OCI-M1 (cell line): ENCODE data around the gene HS6ST3.

Source experiments
- DNase-seq: peaks from one replicate; lab custom pipeline; 2025; lab: John Stamatoyannopoulos, UW

HS6ST3 gene

DNA sequence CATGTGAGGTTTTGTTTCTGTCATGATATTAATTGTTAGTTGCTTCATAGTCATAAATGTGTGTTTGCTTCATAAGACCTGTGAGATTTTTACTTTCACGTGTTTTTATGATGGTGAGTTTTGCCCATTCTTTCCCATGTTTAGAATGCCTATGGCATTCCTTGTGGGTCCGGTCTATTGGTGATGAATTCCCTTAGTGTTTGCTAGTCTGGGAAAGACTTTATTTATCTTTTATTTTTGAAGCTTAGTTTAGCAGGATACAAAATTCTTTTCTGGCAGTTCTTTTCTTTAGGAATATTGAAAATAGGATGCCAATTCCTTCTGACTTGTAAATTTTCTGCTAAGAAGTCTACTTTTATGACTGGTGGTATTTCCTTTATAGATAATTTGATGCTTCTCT is 571.7 kb downstream of the HS6ST3 start:
- no peak for DNase-seq

DNA sequence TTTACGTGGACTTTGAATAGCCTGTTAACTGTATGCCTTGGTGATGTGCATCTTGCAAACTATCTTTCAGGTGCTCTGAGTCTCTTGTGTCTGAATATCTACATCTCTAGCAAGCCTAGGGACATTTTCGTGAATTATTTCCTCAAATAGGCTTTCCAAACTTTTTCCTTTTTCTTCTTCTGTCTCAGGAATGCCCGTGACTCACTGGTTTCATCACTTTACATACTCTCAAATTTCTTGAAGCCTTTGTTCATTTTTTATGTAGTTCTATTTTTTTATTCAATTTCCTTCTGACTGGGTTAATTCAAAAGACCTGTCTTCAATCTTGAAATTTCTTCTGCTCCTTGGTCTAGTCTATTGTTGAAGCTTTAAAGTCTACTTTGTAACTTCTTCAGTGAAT is 572.1 kb downstream of the HS6ST3 start:
- no peak for DNase-seq

- DNase-seq, result no peak
These were observed 577.5 kb downstream of the HS6ST3 start for GRCh38 chr13:96667294-96668018.

GRCh38 chr13:96671073-96671472 is 581.2 kb downstream of the HS6ST3 start:
- no peak for DNase-seq

- DNase-seq, result no peak
These were observed 582.1 kb downstream of the HS6ST3 start for GRCh38 chr13:96672016-96672415.

GRCh38 chr13:96673825-96674224 is 583.9 kb downstream of the HS6ST3 start:
- no peak for DNase-seq

DNA sequence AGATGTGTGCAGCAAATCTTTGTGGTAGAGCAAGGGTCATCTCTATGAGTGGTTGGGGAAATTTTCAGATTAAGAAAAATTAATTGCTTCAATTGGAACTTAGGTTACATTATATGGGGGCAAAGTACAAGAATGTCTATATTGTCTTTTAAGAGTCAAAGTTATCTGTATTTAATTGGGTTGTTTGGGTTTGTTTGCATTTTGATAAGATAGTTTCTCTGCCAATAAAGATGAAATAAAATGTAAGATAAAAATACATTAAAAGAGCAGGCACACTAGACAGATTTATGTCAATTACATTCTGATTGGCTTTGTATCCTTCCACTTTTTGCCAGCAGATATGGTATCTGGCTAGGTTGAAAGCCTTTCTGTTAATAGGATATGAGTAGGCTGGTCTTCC is 587.1 kb downstream of the HS6ST3 start:
- no peak for DNase-seq

DNA sequence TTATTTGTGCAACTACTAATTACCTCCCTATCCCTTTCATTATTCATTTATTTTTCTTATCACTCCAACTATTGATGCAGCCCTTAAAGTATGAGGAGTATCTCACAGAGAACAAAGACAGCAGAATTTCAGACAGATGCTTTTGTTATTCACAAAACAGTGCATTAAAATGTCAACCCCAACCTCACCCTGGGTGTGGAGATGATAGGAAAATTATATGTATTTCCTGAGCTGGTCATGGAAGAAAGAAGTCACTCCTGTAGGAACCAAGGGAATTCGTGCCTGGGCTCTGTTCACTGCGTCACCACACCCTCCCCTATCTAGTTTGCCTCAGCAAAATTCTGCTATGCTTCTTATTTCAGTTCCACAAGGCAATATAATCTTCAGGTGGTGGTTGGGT is 588.9 kb downstream of the HS6ST3 start:
- no peak for DNase-seq

- DNase-seq, result no peak
These were observed 591.0 kb downstream of the HS6ST3 start for GRCh38 chr13:96680898-96681297.

GRCh38 chr13:96681766-96682165 is 591.9 kb downstream of the HS6ST3 start:
- DNase-seq, result no peak

GRCh38 chr13:96684469-96684868 is 594.6 kb downstream of the HS6ST3 start:
- no peak for DNase-seq

DNA sequence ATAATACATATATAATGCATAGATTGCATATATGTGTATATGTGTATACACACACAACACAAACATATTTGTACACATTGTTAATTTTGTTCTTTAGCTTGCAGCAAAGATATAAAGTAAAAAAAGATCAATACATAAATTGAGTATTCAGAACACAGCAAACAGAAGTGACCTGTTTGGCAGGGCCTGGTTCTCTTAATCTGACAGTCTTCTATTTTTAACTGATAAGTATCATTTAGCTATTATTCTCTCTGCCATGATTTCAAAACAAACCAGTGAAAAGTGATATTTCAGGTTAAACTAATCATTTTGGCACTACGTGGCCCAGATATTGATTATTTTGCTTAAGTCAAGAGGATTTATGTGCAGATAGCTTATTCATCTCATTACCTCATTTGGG is 595.0 kb downstream of the HS6ST3 start:
- DNase-seq, result no peak

DNA sequence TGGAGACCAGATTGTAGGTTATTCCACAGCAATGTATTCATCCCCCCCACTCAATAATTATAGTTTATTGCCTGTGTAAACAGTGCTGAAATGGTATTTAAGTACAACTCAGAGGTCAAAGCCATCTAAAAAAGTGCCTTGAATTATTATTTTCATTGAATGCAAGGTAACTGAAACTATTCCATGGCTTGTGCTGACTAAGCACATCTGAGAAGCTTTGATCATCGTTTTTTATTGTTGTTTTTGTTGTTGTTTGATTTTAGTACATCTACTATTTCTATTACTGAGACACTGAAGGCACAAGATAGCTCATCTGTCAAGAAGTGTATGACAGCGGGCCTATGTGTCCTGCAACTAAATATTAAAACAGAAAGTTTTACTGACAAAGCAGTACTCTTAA is 596.4 kb downstream of the HS6ST3 start:
- no peak for DNase-seq

DNA sequence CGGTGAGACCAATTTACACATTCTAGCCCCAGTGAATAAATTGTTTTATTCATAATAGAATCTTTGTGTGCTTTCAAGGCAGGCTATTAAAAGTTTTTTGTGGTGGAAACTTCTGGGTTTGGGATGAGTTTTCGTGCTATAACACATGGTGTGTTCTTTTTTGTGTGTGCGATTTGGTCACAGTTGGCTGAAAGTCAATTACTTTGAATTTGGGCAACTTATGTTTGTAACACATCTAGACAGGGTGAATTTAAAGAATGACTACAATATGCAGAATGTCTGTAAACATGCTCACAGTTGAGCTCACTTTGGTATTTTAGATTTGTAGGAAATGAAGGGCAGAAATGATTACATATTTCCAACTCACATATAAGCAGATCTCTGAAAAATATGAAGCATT is 597.3 kb downstream of the HS6ST3 start:
- DNase-seq, result no peak

DNA sequence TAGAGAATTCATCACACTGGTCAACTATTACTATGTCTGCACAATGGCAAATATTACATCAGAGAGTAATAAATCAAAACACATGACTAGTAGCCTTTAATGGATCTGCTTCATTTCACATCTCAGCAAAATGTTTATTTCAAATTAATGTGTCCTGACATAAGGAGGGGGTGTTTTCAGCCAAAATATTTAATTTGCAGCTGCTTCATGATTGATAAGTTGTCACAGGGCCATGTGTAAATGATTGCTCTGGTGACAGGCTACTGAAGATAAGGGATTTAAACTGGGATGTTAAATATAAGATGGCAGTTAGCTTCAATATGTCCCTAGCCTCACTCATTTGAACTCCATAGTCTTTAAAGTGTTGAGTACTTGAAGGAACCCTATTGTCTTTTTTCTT is 601.1 kb downstream of the HS6ST3 start:
- DNase-seq, result no peak

DNA sequence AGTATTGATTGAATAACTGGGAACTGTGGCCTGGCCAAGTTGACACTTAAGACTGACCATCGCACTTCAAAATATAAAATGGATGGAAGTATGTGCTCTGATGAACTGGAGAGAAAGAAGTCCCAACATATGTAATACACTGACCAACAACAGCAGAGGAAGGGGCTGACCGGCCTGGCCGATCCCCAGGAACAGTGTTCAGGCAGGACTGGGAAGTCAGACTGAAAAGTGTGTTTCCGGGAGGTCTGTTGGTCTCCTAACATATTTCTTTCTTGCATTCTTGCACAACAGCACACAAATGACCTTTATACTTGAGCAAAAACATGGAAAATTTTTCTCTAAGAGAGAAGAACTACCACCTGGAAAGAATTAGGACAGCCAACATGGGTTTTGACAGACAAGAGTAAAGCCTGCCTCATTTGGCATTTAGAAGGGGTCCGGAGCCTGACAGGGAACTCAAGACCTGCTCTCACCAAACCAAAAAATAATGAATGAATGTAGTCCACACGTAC is 606.5 kb downstream of the HS6ST3 start:
- DNase-seq, result no peak

DNA sequence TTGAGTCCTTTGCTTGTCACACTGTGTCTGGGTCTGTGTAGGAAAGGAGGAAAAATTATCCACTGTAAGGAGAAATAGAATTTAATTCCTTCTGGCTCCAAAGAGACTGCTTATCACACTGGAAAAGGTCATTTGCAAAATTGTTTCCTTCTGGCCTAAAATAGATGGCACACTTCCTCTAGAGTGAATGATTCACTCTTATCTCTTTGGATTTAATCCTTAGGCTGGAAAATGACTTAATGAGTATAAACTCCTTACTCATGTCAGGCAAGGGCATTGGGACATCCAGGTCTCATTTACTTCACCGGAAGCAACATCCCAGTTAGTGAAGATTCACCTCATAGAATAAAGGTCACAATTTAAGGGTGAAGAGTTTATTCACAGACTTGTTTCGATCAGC is 610.8 kb downstream of the HS6ST3 start:
- DNase-seq, result no peak

DNA sequence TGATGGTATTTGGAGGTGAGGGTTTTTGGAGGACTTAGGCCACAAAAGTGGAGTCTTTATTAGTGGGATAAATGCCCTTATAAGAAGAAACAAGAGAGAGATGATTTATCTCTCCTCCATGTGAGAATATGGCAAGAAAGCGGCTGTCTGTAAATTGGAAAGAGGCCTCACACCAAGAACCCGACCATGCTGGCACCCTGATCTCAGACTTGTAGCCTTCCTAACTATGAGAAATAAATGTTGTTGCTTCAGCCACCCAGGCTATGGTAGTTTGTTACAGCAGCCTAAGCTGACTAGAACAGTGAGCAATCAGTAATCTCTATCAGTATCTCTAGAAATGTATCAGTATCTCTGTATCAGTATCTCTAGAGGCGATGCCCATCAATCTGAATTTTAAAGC is 617.2 kb downstream of the HS6ST3 start:
- DNase-seq, result no peak

- peak; percentile 21 for DNase-seq
These were observed 620.4 kb downstream of the HS6ST3 start for GRCh38 chr13:96710166-96710862.

DNA sequence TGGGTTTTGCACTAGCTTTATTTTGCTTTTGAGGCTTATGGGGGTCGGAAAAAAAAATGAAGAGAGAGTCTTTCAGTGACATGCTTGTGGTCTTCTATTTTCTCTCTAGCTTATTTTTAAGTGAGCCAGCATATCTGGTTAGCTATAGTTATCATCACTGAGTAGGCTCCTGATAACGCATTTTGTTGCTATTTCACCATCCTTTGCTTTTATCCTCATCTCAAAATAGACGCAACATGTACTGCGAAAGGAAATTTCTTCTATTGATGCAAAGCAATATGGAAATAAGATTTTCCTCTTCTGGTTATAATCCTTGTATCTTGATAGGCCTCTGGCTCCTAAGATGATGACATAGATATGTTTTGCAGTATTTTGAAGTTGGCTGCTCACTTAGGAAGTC is 630.5 kb downstream of the HS6ST3 start:
- DNase-seq, result no peak

DNA sequence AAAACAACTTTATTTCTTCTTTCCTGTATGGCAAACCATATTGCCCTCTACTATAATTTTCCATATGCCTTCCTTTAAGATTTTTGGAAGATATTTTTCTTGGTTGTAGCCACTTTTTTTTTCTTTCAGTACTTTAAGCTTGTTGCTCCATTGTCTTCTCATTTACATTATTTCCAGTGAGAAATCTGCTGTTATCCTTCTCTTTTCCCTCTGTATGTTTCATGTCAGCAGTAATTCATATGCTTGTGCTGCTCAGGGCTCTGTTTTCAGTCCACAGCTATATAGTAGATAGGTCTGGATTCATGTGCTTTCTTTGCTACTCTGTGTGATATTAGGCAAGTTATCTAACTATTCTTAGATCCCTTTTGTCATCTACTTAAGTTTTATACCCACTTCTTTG is 636.7 kb downstream of the HS6ST3 start:
- peak; percentile 7 for DNase-seq

GRCh38 chr13:96728463-96728862 is 638.6 kb downstream of the HS6ST3 start:
- no peak for DNase-seq

DNA sequence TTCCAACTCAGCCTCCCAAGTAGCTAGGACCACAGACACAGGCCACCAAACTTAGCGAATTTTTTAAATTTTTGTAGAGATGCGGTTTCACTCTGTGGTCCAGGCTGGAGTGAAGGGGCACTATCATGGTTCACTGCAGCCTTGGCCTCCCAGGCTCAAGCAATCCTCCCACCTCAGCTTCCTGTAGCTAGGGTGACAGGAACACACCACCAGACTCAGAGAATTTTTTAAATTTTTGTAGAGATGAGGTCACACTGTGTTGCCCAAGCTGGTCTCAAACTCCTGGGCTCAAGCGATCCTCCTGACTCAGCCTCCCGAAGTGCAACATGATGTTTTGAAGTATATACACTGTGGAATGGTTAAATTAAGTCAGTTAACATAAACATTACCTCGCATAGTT is 640.8 kb downstream of the HS6ST3 start:
- no peak for DNase-seq

- no peak for DNase-seq
These were observed 644.6 kb downstream of the HS6ST3 start for GRCh38 chr13:96734499-96734898.
